ENCODE measurements around the gene KSR2. TPM values are rescaled to one million over a fixed set of nuclear protein-coding genes. Genes with fewer than 3 reads are reported as not detected.
"Not testable (repeated sequence)": the region's sequence is repeated elsewhere in the genome, so short reads cannot be mapped to it uniquely, and the experiment has no call there.

KSR2 gene
- total and polyA plus RNA-seq, 10 of the 15 experiments (the other 5 are each of a cell fraction or from before 2014, with no cell fraction given), result under 0.01 to 1.5 (median 0.01) TPM; not detected in 3

- TF ChIP-seq DPF2 (IDR thresholded peaks at IDR 0.05), result no peak
- no peak for TF ChIP-seq PBX3 (IDR thresholded peaks at IDR 0.05; ENCODE audit: insufficient replicate concordance, low read depth, low read length)
- TF ChIP-seq NKRF (conservative IDR thresholded peaks at IDR 0.05), result no peak
- no peak for TF ChIP-seq NFXL1 (IDR thresholded peaks at IDR 0.05; ENCODE audit: borderline replicate concordance)
- TF ChIP-seq IRF4 (IDR thresholded peaks at IDR 0.05; ENCODE audit: low read depth, low read length), result no peak
- TF ChIP-seq SRF (IDR thresholded peaks at IDR 0.05; ENCODE audit: low read depth in 2 of 2, low read length in 2 of 2), result no peak
Measured at GRCh38 chr12:117803001-117803400, 165.8 kb downstream of the KSR2 start (continued).

- H3K27ac ChIP-seq (ENCODE audit: control insufficient read depth, insufficient read depth); H2AFZ ChIP-seq (ENCODE audit: control insufficient read depth, low read depth, low read length); BruUV-seq (replicated peaks); H3K9ac ChIP-seq (ENCODE audit: control insufficient read depth, insufficient read depth, low read length); FAIRE-seq; H3K79me2 ChIP-seq (ENCODE audit: control insufficient read depth, insufficient read depth, low read length); POLR2A ChIA-PET; SMC1A ChIA-PET (ENCODE audit: uncharacterized antibody, unreplicated experiment); ATAC-seq; H3K36me3 ChIP-seq (ENCODE audit: control insufficient read depth in 2 of 2, insufficient read depth in 2 of 2, low read length in 1 of 2); CTCF ChIA-PET; DNase-seq (ENCODE audit: low read depth, low spot score); H3K9me3 ChIP-seq (replicated peaks; ENCODE audit: control insufficient read depth, insufficient read depth, low read length); H3K27me3 ChIP-seq (replicated peaks in 1 of 2; ENCODE audit: control insufficient read depth in 2 of 2, insufficient read depth in 2 of 2, low read length in 1 of 2); H3K4me3 ChIP-seq; H3K4me2 ChIP-seq (ENCODE audit: control insufficient read depth, insufficient read depth); H4K20me1 ChIP-seq (ENCODE audit: control insufficient read depth, insufficient read depth); RAD21 ChIA-PET (ENCODE audit: unreplicated experiment); in situ Hi-C loops (cut with MboI); intact Hi-C loops (cut with micrococcal nuclease; ENCODE audit: unreplicated experiment); H3K4me1 ChIP-seq (ENCODE audit: control insufficient read depth, insufficient read depth, low read length): not testable (repeated sequence)
- WGBS (ENCODE audit: insufficient coverage, insufficient replicate concordance, low lambda C conversion rate, missing lambda C conversion rate), result 51% methylated on average over 6 of the region's 6 CpGs
Measured at GRCh38 chr12:117800711-117801110, 168.1 kb downstream of the KSR2 start.

Data from GM12878 (cell line).